GM21447 (cell line): ENCODE data around the gene AIF1L.

Experiments used
- ATAC-seq: cut with Tn5 transposase; IDR thresholded peaks from one replicate; pipeline ENCODE4 v1.9.1; 2021; ENCODE audit not compliant: unreplicated experiment

Gene AIF1L

DNA sequence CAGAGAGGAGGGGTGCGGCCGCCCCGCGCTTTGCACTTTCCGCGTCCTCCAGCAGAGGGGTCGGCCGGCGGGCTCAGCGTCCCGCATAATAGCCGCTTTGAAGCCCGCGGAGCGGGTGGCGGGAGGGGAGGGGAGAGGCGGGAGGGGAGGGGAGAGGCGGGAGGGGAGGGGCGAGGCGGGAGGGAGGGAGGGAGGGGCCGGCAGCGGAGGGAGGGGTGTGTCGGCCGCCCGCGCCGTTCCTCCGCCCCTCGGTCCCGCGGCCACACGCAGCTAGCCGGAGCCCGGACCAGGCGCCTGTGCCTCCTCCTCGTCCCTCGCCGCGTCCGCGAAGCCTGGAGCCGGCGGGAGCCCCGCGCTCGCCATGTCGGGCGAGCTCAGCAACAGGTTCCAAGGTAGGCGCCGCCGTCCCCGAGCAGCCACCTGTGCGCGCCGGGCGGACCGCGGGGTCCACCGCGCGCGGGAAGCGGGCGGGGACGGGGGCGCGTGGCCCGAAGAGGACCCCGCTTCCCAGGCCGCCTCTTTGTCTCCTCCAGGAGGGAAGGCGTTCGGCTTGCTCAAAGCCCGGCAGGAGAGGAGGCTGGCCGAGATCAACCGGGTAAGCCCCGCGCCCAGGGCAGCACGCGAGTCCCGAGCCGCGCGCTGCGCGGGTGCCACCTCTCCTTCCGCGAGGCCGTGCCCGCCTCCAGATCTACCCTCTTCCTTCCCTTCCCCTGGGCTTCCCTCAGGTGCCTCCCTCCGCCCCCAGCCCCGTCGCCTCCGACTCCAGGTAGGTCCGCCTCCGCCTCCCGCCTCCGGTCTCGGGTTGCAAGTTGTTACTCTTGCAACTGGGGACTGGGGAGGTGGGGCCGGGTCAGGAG lies at the start of gene AIF1L:
AIF1L (plus strand) TSS at position 263 of the 857 bp plus-strand sequence; CDS start at position 362, 99 bp downstream.
- ATAC-seq, result no peak

DNA sequence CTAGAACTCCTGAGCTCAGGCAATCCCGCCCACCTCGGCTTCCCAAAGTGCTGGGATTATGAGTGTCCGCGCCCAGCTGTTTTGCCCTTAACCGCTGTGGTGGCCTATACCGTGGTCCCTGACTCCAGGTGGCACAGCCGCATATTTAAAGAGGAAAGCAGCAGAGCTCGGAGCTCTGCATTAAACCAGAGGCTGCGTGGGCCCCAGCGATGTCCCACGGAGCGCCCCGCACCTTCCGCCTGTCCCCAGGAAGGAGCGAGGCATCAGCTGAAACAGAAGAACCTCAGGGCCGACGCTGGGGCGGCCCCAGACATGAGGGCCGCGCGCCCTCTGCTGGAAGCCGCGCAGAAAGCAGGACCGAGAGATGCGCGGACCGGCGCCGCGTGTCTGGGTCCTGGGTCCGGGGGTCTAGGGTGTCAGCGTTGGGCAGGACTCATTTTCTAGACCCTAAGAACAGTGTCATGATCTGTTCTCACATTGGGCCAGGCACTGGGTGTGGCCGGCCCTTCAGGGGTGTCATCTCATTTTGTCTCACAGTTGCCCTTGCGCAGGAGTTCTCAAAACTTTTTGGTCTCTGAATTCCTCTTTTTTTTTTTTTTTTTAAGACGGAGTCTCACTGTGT lies 49.6 kb upstream of the AIF1L start:
- no peak for ATAC-seq

DNA sequence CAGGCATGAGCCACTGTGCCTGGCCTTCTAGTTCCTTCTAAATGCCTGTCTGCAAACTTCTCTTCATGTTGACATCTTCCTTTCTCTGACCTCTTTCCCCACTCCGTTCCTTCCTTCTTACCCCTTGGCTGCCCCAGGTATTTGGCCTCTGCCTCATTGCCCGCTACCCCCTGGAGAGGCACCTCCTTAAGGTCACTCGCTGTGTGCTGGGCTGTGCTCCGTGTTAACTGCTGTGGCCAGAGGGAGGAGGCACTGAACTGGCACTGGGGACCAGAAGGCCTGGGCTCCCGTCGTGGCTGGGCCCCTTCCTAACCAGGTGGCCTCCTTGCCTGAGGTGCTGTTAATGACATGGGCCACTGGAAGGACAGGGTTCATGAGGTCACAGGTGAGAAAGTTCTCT lies 48.0 kb upstream of the AIF1L start:
- ATAC-seq, result no peak

DNA sequence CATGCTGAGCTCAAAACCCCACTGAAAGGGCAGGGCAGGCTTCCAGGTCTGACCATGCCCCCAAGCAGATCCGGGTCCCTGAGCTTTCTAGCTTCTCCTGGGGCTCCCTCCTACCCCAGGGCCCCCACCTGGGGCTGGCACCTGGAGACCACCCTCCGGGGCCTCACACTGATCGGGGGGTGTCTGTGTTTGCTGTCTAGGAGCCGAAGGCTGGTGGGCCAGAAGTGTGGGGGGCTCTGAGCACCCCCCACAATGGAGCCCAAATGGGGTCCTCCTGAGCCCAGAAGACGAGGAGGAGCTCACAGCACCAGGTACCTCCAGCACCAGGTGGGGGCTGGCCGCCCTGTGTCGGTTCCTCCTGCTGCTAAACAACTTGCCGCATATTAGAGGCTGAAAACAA lies 47.5 kb upstream of the AIF1L start:
- no peak for ATAC-seq

DNA sequence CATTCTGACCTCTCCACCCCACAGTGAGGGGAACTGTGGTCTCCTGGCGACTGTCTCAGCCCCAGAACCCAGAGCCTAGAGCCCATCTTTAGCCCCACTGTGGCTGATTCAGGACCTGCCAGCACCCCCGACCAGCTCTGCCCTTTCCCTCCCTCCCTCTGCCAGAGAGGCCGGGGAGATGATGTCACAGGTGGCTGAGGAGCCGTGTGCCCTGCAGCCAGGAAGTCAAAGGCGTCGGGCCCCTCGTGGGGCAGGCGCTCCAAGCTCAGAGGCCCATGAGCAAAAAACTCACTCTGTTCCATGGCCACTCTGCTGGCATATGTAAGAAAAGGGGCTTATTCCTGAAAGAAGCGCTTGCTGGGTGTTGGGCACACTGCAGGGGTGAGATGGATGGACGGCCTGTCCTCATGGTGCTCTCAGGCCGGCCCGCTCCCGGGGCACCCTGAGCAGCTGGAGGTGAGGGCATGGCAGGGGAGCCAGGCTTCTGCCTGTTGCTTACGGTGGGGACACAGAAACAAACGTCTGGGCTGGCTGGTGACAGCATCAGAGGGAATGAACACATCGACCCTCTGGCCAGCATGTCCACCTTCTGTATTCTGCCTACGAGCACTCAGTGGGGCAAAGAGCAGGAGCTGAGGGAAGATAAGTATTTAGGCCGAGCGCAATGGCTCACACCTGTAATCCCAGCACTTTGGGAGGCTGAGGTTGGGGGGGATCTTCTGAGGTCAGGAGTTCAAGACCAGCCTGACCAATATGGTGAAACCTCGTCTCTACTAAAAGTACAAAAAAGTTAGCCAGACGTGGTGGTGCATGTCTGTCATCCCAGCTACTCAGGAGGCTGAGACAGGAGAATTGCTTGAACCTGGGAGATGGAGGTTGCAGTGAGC lies 46.3 kb upstream of the AIF1L start:
- no peak for ATAC-seq

DNA sequence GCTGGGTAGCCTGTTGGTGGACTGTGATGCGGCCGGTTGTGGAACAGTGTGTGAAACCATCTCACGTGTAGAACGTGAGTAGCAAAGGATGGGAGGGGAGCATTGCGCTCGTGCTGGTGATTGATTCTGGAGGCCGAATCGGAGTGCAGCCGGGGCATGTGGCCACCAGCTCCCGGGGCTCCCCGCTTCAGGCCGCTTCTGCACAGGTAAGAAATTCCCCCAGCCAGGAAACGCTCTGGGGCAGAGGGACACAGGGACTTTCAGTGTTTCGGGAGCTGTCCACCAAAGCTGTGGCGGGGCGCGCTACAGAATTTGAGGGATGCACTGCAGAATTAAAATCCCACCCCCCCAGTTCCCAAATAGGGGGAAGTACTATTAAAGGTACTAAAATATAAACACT lies 45.5 kb upstream of the AIF1L start:
- ATAC-seq, result no peak

DNA sequence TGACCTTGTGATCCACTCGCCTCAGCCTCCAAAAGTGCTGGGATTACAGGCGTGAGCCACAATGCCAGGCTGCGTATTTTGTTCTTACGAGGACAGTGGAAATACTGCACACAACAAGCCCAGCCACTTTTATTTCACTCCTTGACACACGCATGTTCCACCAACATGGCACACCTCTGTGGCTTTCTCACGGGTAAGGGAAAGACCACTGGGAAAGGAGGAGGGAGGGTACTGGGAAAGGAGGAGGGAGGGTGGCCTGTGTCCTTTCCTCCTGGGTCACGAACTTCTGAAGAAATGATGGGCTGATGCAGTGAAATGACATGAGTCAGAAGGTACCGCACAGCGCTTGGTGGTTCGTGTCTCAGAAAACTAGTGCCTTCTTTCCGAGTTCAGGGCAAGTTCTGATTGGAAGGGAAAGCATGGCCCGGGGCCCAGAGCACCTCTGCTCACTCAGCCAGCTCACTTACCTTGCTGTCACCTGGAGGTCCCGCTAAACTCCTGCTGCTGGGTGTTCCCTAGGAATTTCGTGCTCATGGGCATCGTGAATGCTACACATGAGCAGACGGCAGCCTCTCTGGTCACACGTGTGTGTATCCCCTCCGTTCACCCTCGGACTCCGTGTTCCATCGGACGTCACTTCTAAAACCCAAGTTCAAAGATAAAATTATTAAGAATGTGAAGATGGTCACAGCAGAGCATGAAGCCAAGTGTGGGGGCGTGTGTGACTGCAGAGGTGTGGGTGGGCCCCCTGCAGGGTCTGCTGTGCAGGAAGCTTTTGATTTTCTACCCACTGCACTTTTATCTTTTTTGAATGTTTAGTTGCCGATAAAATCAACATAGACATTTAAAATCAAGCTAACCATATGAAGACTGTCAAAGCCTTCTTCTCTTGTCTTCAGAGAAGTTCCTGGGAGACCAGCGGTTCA lies 44.5 kb upstream of the AIF1L start:
- ATAC-seq, result no peak

DNA sequence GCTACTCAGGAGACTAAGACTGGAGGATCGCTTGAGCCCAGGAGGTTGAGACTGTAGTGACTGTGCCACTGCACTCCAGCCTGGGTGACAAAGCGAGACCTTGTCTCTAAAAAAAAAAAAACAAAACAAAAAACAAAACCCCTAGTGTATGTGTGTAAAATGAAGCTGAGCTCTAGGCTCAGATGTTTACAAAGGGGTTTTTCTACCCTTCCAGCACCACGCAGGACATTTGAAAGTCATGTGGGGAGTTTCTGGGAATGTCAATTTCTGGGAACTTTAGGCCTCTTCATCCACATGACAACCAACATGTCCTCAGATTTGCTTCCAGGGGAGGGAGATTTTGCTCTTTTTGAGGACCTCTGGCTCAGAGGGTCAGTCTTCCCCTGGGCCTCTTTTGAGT lies 42.4 kb upstream of the AIF1L start:
- no peak for ATAC-seq

DNA sequence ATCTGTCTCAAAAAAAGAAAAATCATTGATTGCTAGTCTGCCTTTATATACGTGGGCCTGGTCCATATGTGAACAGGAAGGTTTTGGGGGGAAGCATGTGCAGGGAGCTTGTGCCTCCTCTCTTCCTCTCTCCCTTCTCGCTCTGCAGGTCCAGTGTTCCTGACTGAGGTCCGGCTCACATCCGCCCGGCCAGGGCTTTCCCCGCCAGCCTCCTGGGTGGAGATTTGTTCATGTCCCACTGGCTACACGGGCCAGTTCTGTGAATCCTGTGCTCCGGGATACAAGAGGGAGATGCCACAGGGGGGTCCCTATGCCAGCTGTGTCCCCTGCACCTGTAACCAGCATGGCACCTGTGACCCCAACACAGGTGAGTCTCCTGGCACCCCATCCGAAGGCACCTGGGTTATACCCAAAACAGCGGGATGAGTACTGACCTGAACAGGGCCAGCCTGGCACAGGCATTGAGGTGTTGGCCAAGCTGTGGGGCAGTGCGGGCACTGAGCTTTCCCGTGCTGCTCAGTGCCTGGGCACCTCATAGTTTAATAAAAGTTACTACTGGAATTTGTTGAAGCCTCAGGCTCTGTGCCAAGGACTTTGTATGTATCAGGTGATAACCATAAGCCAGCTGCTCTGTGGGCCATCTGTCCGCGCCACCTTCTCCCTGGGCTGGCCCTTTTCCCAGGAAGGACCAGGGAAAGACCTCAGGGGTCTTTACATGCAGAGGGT lies 39.4 kb upstream of the AIF1L start:
- no peak for ATAC-seq

DNA sequence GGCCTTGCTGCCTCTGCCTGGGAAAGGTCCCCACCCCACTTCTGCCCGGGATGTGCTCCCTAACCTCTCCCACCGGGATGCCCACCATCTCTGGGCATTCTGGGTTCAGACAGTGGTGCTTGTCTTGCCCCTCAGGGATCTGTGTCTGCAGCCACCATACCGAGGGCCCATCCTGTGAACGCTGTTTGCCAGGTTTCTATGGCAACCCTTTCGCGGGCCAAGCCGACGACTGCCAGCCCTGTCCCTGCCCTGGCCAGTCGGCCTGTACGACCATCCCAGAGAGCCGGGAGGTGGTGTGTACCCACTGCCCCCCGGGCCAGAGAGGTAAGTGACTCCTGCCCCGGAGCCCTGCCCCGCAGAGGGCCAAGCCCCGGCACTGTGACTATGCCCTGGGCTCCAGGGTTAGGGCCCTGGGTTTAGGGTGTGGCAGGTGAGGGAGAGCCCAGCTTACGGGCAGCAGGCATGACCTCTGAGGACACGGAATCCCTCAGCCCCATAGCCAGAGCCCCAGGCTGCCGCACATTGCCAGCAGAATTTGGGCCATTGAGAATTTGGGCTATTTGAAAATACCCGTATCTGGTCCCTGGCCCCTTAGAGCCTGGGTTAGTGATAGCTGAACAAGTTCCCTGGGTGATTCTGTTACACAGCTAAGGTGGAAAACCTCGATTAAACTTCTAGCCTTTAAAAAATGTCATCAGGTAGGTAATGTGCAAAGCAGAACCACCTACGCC lies 35.3 kb upstream of the AIF1L start:
- no peak for ATAC-seq

DNA sequence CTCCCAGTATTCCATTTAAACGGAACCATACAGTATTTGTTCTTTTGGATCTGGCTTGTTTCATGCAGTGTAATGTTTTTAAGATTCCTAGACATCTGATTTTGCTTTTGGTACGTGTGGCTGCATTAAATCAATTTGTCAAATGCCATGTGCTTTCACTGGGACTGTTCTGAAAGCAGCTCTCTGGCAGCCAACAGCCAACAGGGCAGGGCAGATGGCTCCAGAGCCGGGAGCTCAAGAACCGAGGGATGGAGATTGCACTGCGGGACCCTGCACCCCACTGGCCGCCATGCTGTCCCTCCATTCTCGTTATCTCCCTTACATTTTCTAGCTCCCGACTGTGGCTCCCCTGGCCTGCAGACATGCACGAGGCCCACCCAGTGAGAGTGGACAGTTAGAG lies 33.4 kb upstream of the AIF1L start:
- ATAC-seq, result no peak

DNA sequence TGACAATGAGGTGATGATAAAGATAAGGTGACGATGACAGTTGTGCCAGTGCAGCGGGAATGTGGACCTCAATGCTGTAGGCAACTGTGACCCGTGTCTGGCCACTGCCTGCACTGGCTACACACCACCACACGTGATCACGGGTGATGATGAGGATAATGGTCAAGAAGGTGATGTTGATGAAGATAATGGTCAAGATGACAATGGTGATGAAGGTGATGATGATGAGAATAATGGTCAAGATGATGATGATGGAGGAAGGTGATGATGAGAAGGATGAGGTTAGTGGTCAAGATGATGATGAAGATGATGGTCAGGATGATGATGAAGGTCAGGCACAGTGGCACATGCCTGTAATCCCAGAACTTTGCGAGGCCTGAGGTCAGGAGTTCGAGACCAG lies 30.7 kb upstream of the AIF1L start:
- ATAC-seq, result no peak

DNA sequence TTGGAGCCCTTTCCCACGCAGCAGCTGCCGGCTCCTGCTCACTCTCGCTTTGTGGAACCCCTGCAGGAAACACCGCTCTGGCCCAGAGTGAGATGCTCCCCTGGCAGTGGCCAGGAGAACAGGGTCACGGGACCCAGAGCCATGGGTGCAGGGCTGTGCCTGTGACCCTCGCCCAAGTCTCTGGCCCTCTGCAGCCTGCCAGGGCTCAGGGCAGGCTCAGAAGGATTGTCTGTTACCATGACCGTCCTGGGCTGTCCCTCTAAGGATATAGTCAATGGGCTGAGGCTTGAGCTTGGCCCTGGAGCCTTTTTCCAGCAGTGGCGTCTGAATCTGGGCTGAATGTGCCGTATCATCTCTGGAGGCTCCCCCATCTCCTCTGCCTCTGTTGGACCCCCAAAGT lies 28.7 kb upstream of the AIF1L start:
- ATAC-seq, result no peak

DNA sequence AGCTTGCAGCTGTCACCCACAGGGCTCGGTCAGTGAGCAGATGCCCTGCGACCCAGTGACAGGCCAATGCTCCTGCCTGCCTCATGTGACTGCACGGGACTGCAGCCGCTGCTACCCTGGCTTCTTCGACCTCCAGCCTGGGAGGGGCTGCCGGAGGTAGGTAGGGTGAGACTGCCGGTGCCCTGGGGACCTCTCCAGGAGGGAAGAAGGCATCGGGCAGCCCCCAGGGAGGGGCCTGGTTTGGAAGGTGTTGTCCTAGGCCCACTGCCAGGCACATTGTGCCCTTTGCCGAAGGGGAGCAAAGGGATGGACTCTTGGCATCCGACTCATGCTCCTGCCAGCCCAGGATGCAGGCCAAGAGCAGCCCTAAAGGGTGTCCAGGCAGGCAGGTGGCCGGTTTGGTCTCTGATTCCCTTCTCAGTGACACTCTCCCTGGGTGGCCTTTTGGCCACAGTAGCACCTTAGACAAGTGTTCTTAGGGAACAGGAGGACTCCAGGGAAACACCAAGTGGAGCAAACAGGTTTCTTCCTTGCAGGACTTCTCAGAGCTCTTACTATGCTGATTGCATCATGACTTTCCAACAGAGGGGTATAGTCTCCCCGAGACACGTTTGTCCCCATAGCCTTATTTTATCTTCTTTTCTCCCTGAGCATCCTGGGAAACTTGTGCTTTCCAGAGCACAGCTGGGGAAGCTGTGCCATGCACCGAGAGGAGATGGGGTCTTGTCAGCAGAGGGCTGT lies 28.1 kb upstream of the AIF1L start:
- ATAC-seq, result no peak

DNA sequence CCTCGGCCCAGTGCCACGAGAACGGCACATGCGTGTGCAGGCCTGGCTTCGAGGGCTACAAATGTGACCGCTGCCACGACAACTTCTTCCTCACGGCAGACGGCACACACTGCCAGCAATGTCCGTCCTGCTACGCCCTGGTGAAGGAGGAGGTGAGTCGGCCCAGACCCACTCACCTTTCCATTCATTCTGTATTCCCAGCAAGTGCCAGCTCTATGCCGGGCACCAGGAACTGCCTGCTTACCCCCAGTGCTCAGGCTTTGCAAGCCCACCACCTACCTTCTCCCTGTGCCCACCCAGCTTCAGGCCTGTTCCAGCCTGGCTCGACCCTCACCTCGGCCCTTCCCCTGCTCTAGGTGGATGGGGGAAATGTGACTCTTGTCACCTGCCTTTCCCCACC lies 26.6 kb upstream of the AIF1L start:
- ATAC-seq, result no peak

DNA sequence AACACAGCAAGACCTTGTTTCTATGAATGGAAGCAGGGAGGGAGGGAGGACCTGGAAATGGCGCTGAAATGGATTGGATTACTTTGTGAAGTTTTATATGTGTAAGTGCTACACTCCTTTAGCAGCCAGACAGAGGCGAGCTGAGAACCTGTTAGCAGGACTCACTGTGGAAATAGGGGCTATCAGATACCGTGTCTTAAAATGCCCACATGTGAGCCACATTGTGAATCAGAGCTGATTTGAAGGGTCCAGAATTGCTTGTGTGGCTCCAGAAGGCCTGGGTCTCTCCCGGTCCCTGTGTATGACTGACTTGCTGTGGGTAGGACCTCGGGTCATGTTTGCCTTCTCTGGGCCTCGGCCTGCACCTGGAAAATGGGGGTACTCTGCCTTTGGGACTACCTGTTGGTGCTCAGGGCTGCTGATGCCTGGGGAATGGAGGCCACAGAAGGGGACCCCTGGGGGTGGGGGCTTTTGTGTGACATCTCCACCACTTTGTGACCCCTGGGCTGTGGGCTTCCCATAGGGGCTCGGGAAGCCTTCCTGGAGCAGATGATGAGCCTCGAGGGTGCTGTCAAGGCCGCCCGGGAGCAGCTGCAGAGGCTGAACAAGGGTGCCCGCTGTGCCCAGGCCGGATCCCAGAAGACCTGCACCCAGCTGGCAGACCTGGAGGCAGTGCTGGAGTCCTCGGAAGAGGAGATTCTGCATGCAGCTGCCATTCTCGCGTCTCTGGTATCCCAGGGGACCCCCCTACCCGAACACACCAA lies 24.0 kb upstream of the AIF1L start:
- no peak for ATAC-seq

DNA sequence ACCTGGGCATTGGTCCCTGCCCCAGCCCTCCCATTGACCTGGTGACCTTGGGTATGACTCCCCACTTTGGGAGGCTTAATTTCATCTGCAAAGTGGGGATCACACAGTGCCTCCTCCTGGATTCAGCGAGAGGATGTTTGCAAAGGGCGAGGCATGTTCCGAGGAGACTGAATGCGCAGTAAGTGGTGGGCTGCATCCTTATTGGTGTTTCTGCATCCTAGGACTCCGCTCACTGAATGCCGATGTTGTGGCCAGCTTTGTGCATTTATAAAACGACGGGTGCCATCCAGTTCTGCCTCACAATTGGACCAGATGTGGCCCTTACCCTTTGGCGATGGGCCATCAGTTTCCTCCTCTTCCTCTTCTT lies 23.5 kb upstream of the AIF1L start:
- no peak for ATAC-seq
